Psoas muscle (tissue), 8 donors: ENCODE results near the gene FADS3. TPM values are rescaled to one million over a fixed set of nuclear protein-coding genes. Genes with fewer than 3 reads are reported as not detected.
A peak's percentile ranks its signal among the peaks of the same experiment; 100 is the strongest.

Experiments
- ATAC-seq, 4 donors: fragments of 200-7000 bp; cut with Tn5 transposase; one replicate each; pipeline ENCODE4 v1.9.1; 2020; ENCODE audit warnings: moderate library complexity in 3 of 4, mild to moderate bottlenecking in 2 of 4
- DNase-seq, 2 donors: peaks; one replicate each; pipeline ENCODE4 v3.0.0-alpha.2; 2020
- H3K27ac ChIP-seq: fragments of 200-600 bp; one replicate; pipeline ENCODE4 v1.8.0; 2022
- H3K27me3 ChIP-seq, 3 donors: fragments of 200-600 bp in 1 of 3; one replicate each; pipeline versions ENCODE4 v1.6.1 to v1.8.0; 2013 to 2022; ENCODE audit warnings: low read length in 2 of 3, mild to moderate bottlenecking in 2 of 3, moderate library complexity in 1 of 3; ENCODE audit not compliant: insufficient read depth in 3 of 3
- H3K36me3 ChIP-seq, 2 donors: fragments of 200-600 bp in 1 of 2; one replicate each; pipeline versions ENCODE4 v1.6.1 to v1.8.0; 2013 to 2022; ENCODE audit warnings: low read depth in 1 of 2, mild to moderate bottlenecking in 1 of 2, moderate library complexity in 1 of 2; ENCODE audit not compliant: insufficient read depth in 1 of 2
- H3K4me1 ChIP-seq: fragments of 200-600 bp; one replicate; pipeline ENCODE4 v1.8.0; 2022
- H3K4me3 ChIP-seq: fragments of 200-600 bp; one replicate; pipeline ENCODE4 v1.8.0; 2022; ENCODE audit warnings: mild to moderate bottlenecking
- H3K9me3 ChIP-seq: fragments of 200-600 bp; one replicate; pipeline ENCODE4 v1.8.0; 2022
- WGBS, 3 donors: extraction: QIAGEN DNeasy Blood & Tissue Kit; methylation state at CpG; one replicate each; pipeline versions ENCODE4 v1.1.6 to v1.1.7; 2013; 5-methylcytosine and 5-hydroxymethylcytosine counted together
- intact Hi-C, 2 donors: fragments of 100-400 bp; cut with DNase I; formaldehyde crosslinking; loops; one replicate each; pipeline versions ENCODE4 v1.11.0 to v1.14.2; 2022
- polyA plus RNA-seq, 3 donors: library from polyadenylated mRNA; stranded (reverse); fragments of 200-250 nt; gene quantifications; one replicate each; pipeline ENCODE4 v1.2.3, GENCODE V29; 2013
- total RNA-seq, 4 donors: library from RNA; stranded (reverse); fragmentation: NEBNext Ultra II Directional in 2 of 4; extraction: Animal tissue kit (Norgen Biotek cat#: 25700) in 2 of 4; gene quantifications; one replicate each; pipeline versions ENCODE4 v1.2.1 to v1.2.4, GENCODE V29; 2021 to 2023
- TF ChIP-seq, protein P1 (sequence below): fragments of 200-600 bp; IDR thresholded peaks from one replicate; pipeline ENCODE4 v1.8.0; 2022; ENCODE audit warnings: antibody characterized with exemption
- donor health status: healthy with polysubstance abuse.
- donor health status: DM: no; HTN: no; CAD: no; lungs with moderate emphysema.
- donor health status: Bipolar disorder and iron deficiency.
- donor health status: healthy.
- donor health status: DM: yes; HTN: yes; CAD: no.
- donor health status: DM: no; HTN: no; CAD: no.
- donor health status: DM: no; HTN: no; CAD: no.
- donor health status: DM: yes; HTN: yes; CAD: no.

Gene FADS3
- total and polyA plus RNA-seq, 7 donors = 26.5 to 392 (median 53.9) TPM

GRCh38 chr11:61888590-61888989 lies 2.8 kb downstream of the FADS3 start:
- H3K36me3 ChIP-seq = peaks cover 0 to 7% of the 10 kb centered on the region in 2 donors
- TF ChIP-seq, protein P1, sequence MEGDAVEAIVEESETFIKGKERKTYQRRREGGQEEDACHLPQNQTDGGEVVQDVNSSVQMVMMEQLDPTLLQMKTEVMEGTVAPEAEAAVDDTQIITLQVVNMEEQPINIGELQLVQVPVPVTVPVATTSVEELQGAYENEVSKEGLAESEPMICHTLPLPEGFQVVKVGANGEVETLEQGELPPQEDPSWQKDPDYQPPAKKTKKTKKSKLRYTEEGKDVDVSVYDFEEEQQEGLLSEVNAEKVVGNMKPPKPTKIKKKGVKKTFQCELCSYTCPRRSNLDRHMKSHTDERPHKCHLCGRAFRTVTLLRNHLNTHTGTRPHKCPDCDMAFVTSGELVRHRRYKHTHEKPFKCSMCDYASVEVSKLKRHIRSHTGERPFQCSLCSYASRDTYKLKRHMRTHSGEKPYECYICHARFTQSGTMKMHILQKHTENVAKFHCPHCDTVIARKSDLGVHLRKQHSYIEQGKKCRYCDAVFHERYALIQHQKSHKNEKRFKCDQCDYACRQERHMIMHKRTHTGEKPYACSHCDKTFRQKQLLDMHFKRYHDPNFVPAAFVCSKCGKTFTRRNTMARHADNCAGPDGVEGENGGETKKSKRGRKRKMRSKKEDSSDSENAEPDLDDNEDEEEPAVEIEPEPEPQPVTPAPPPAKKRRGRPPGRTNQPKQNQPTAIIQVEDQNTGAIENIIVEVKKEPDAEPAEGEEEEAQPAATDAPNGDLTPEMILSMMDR = no peak
- H3K4me1 ChIP-seq = peaks cover 23% of the 10 kb centered on the region
- peak overlapping the region; percentile 11 for H3K4me3 ChIP-seq
- ATAC-seq (no peak), DNase-seq (no peak)
- H3K27ac ChIP-seq = peak overlapping the region; percentile 82
- intact Hi-C loops = loop anchor here (5.0 kb wide), 2 partner anchors 74 to 91 kb away; no protein-coding TSS in a partner anchor
- H3K9me3 ChIP-seq = no peaks in the 10 kb centered on the region
- 79 to 87% (median 82%) methylated on average over 12 of the region's 12 CpGs for WGBS, 3 donors
- no peaks in the 10 kb centered on the region for H3K27me3 ChIP-seq

GRCh38 chr11:61887839-61888494 lies 3.4 kb downstream of the FADS3 start:
- Histone ChIP-seq H3K4me1 (peaks cover 23% of the 10 kb centered on the region), H3K36me3 (peaks cover 0 to 7% of the 10 kb centered on the region in 2 donors), H3K4me3 (peak overlapping the region; percentile 11), H3K27ac (peak overlapping the region; percentile 82), H3K27me3 (no peaks in the 10 kb centered on the region), H3K9me3 (no peaks in the 10 kb centered on the region)
- TF ChIP-seq, protein P1 = no peak
- DNase-seq = peak; percentile 89 to 93
- 13 to 33% (median 20%) methylated on average over 5 to 7 of the region's 7 CpGs for WGBS, 3 donors
- intact Hi-C loops = loop anchor here (5.0 kb wide), 2 partner anchors 74 to 91 kb away; no protein-coding TSS in a partner anchor
- peak; percentile 77 to 82 (median 78) for ATAC-seq

- Histone ChIP-seq H3K27me3 (no peaks in the 10 kb centered on the region), H3K9me3 (no peaks in the 10 kb centered on the region), H3K4me3 (no peak overlapping the region), H3K36me3 (peaks cover 0 to 7% of the 10 kb centered on the region in 2 donors), H3K27ac (no peak overlapping the region), H3K4me1 (peaks cover 23% of the 10 kb centered on the region)
- no peak for ATAC-seq
- no peak for DNase-seq
- WGBS, 3 donors = 97 to 100% (median 97%) methylated on average over 3 of the region's 3 CpGs
- intact Hi-C loops = loop anchor here (5.0 kb wide), 2 partner anchors 76 to 89 kb away; no protein-coding TSS in a partner anchor
- TF ChIP-seq, protein P1 = no peak
These were observed 4.7 kb downstream of the FADS3 start for GRCh38 chr11:61886643-61887042.

DNA sequence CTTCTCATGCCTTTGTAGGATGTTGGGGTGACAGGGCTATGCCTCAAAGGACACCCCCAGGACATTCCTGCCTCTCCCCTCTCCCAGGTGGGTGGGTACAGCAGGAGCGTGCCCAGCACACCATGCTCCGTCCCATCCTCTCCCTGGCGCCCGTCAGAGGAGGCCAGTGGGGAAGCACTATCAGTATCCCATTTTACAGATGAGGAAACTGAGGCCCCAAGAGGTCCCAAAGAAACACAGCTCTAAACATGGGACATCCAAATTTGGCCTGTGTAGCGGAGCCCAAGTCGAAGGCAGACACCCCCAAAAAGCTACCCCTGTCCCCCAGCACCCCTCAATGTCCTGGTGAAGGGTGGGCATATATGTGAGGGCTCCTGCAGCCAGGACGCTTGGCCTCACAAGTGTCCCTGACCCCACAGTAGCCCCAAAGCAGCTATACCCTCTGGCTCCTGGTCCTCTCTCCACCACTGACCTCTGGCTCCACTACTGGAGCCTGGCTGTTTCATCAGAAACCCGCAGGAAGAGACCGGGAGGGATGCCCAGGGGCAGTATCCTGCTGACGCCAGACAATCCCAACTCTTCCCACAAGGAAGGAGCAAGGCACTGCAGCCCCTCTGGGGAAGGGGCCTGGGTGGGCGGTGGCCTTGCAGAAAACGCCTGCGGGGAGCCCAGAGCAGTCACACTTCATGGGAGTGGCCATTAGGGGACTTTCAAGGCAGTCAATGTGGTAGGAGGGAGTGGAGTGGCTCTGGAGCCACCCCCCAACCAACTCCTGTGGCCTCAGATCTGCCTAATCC lies 5.4 kb downstream of the FADS3 start:
- Histone ChIP-seq H3K36me3 (peaks cover 0 to 7% of the 10 kb centered on the region in 2 donors), H3K9me3 (no peaks in the 10 kb centered on the region), H3K27me3 (no peaks in the 10 kb centered on the region), H3K27ac (no peak overlapping the region), H3K4me3 (no peak overlapping the region), H3K4me1 (peaks cover 23% of the 10 kb centered on the region)
- TF ChIP-seq, protein P1 = no peak
- no peak for DNase-seq
- 89 to 97% (median 94%) methylated on average over 13 of the region's 13 CpGs for WGBS, 3 donors
- no peak for ATAC-seq
- intact Hi-C loops = loop anchor here (5.0 kb wide), 2 partner anchors 76 to 89 kb away; no protein-coding TSS in a partner anchor
